HepG2 (cell line): ENCODE results near the gene ARMH3. TPM values are rescaled to one million over a fixed set of nuclear protein-coding genes. Genes with fewer than 3 reads are reported as not detected.

ENCODE experiments used
- ATAC-seq: fragments of 200-7000 bp; cut with Tn5 transposase; 3 replicates; pipeline ENCODE4 v1.9.1; 2020; ENCODE audit warnings: mild to moderate bottlenecking, moderate library complexity
- BruUV-seq: library from RNA; stranded (reverse); fragments of 400-500 nt; replicated peaks from 2 replicates; lab custom pipeline; 2021; lab: Mats Ljungman, UMichigan
- CTCF ChIA-PET: fragments of 300-600 bp; formaldehyde crosslinking; extraction: SDS; loops from one replicate; lab custom pipeline; 2021; ENCODE audit warnings: low total read pairs, inconsistent platforms, low intra/inter-chr PET ratio; lab: Yijun Ruan, JAX
- POLR2A ChIA-PET: fragments of 350-600 bp; sonication (Branson Sonifier 250); formaldehyde crosslinking; loops from one replicate; lab custom pipeline; 2020; ENCODE audit warnings: antibody characterized with exemption, inconsistent platforms; lab: Yijun Ruan, JAX
- DNase-seq: peaks from one replicate; pipeline ENCODE4 v3.0.0-alpha.2; 2015; ENCODE audit warnings: low spot score
- FAIRE-seq: peaks from 3 replicates; lab custom pipeline; 2011; peaks lifted over from hg19 to GRCh38; lab: Jason Lieb, UNC
- H2AFZ ChIP-seq: one replicate; pipeline ENCODE4 v1.6.1; 2011; ENCODE audit warnings: low read length, inconsistent platforms
- H3K27ac ChIP-seq: fragments of 300-600 bp; 3 replicates; pipeline ENCODE4 v1.8.0; 2011; ENCODE audit warnings: mixed run types, mild to moderate bottlenecking, mixed read lengths, low read length, inconsistent platforms; ENCODE audit not compliant: insufficient read depth; ENCODE audit errors: extremely low read length
- H3K27me3 ChIP-seq, 2 experiments: fragments of 200-600 bp in 1 of 2; 2 replicates in 1 of 2; 3 replicates in 1 of 2; pipeline versions ENCODE4 v1.6.0 to v1.8.0; 2011; ENCODE audit warnings: low read length in 2 of 2, mild to moderate bottlenecking in 2 of 2, moderate library complexity in 2 of 2, inconsistent platforms in 1 of 2; ENCODE audit not compliant: insufficient read depth in 2 of 2, control insufficient read depth in 1 of 2
- H3K36me3 ChIP-seq, 2 experiments: fragments of 200-600 bp in 1 of 2; replicated peaks in 1 of 2; 2 replicates in 1 of 2; 3 replicates in 1 of 2; pipeline versions ENCODE4 v1.5.1 to v1.8.0; 2011; ENCODE audit warnings: low read length in 2 of 2, inconsistent platforms in 1 of 2; ENCODE audit not compliant: insufficient read depth in 2 of 2, control insufficient read depth in 1 of 2
- H3K4me1 ChIP-seq: 2 replicates; pipeline ENCODE4 v1.5.1; 2012; ENCODE audit warnings: low read length, inconsistent platforms; ENCODE audit not compliant: insufficient read depth
- H3K4me2 ChIP-seq: 2 replicates; pipeline ENCODE4 v1.6.0; 2011; ENCODE audit warnings: low read depth, low read length, inconsistent platforms
- H3K4me3 ChIP-seq, 3 experiments: fragments of 200-600 bp in 1 of 3; sonication (generic), shearing (Covaris generic) in 1 of 3; replicated peaks in 1 of 3; 2 replicates each; pipeline ENCODE4 v1.5.1; 2011 to 2016; ENCODE audit warnings: low read length in 3 of 3, inconsistent platforms in 2 of 3, low read depth in 2 of 3, mild to moderate bottlenecking in 2 of 3, control low read depth in 1 of 3, mixed read lengths in 1 of 3; ENCODE audit not compliant: insufficient read depth in 1 of 3
- H3K79me2 ChIP-seq: one replicate; pipeline ENCODE4 v1.6.1; 2011; ENCODE audit warnings: low read length, inconsistent platforms; ENCODE audit not compliant: insufficient read depth
- H3K9ac ChIP-seq: 2 replicates; pipeline ENCODE4 v1.6.0; 2011; ENCODE audit warnings: mild to moderate bottlenecking, low read depth, low read length, inconsistent platforms; ENCODE audit not compliant: insufficient read depth
- H3K9me3 ChIP-seq: 2 replicates; pipeline ENCODE4 v1.5.1; 2012; ENCODE audit warnings: mild to moderate bottlenecking, low read length
- H4K20me1 ChIP-seq: 2 replicates; pipeline ENCODE4 v1.6.0; 2011; ENCODE audit warnings: inconsistent platforms, mild to moderate bottlenecking, low read length, moderate library complexity; ENCODE audit not compliant: insufficient read depth
- DPF2 ChIP-seq: sonication (generic); formaldehyde crosslinking; IDR thresholded peaks from 2 replicates; pipeline ENCODE4 v1.4.0; 2020; ENCODE audit warnings: mild to moderate bottlenecking, low read depth, missing genetic modification reagents, borderline replicate concordance
- KMT2A ChIP-seq: sonication (generic); formaldehyde crosslinking; IDR thresholded peaks from 2 replicates; pipeline ENCODE4 v1.4.0; 2020; ENCODE audit warnings: missing genetic modification reagents
- NFIB ChIP-seq: sonication (generic); formaldehyde crosslinking; IDR thresholded peaks from 2 replicates; pipeline ENCODE4 v1.9.0; 2021; ENCODE audit warnings: missing genetic modification reagents, mild to moderate bottlenecking, borderline replicate concordance
- RARG ChIP-seq: sonication (generic); formaldehyde crosslinking; IDR thresholded peaks from 2 replicates; pipeline ENCODE4 v1.4.0; 2020; ENCODE audit warnings: low read depth, mild to moderate bottlenecking, missing genetic modification reagents
- REL ChIP-seq: sonication (generic); formaldehyde crosslinking; conservative IDR thresholded peaks from 2 replicates; pipeline ENCODE4 v1.8.0; 2022; ENCODE audit warnings: mild to moderate bottlenecking, missing genetic modification reagents, moderate library complexity
- RFXAP ChIP-seq: sonication (generic); formaldehyde crosslinking; IDR thresholded peaks from 2 replicates; pipeline ENCODE4 v1.4.0; 2020; ENCODE audit warnings: missing genetic modification reagents, borderline replicate concordance
- XBP1 ChIP-seq: sonication (generic); formaldehyde crosslinking; IDR thresholded peaks from 2 replicates; pipeline ENCODE4 v1.5.0; 2020; ENCODE audit warnings: missing genetic modification reagents
- ZNF746 ChIP-seq: sonication (generic); formaldehyde crosslinking; IDR thresholded peaks from 2 replicates; pipeline ENCODE4 v1.8.0; 2022; ENCODE audit warnings: mild to moderate bottlenecking, missing genetic modification reagents
- whole genome bisulfite sequencing: methylation state at CpG from one replicate; pipeline ENCODE4 v1.1.6; 2017; ENCODE audit warnings: low lambda C conversion rate; 5-methylcytosine and 5-hydroxymethylcytosine counted together
- in situ Hi-C: cut with HindIII; loops from 2 replicates; pipeline ENCODE4 v1.10.0; 2017; ENCODE audit warnings: low pct_unique_long_range_greater_than_20kb; ENCODE audit not compliant: extremely low pct_ligation_motif_present
- intact Hi-C: fragments of 100-400 bp; cut with micrococcal nuclease; formaldehyde crosslinking; loops from one replicate; pipeline ENCODE4 v1.10.0; 2022; ENCODE audit not compliant: unreplicated experiment
- polyA plus RNA-seq, 8 experiments: library from polyadenylated mRNA; depleted of rRNA in 3 of 8; stranded (reverse) in 7 of 8; unstranded in 1 of 8; fragments of >200 nt; fragmentation: Illumina TruSeq in 4 of 8; extraction: Trizol in 4 of 8; gene quantifications; 2 replicates each; pipeline versions ENCODE4 v1.2.1 to v1.2.3, GENCODE V29; 2011 to 2016; ENCODE audit warnings: low read depth in 4 of 8, missing spikeins in 1 of 8, mixed read lengths in 1 of 8; ENCODE audit not compliant: insufficient read depth in 1 of 8
- total RNA-seq, 5 experiments: library from RNA; depleted of rRNA; stranded (reverse); fragments of >200 nt; fragmentation: Illumina TruSeq; extraction: Trizol; gene quantifications; 2 replicates each; pipeline ENCODE4 v1.2.3, GENCODE V29; 2016; ENCODE audit warnings: low read depth in 1 of 5
- TF ChIP-seq, protein P1 (sequence below): sonication (generic); formaldehyde crosslinking; IDR thresholded peaks from 2 replicates; pipeline ENCODE4 v1.4.0; 2020; ENCODE audit warnings: missing genetic modification reagents, borderline replicate concordance
- TF ChIP-seq, protein P2 (sequence below): sonication (generic); formaldehyde crosslinking; IDR thresholded peaks from 2 replicates; pipeline ENCODE4 v1.9.0; 2021; ENCODE audit warnings: missing genetic modification reagents, borderline replicate concordance

Gene ARMH3
- total and polyA plus RNA-seq, 2 of the 13 experiments (the other 11 are each of a cell fraction or from before 2014, with no cell fraction given): 8.4 to 16.9 TPM

DNA sequence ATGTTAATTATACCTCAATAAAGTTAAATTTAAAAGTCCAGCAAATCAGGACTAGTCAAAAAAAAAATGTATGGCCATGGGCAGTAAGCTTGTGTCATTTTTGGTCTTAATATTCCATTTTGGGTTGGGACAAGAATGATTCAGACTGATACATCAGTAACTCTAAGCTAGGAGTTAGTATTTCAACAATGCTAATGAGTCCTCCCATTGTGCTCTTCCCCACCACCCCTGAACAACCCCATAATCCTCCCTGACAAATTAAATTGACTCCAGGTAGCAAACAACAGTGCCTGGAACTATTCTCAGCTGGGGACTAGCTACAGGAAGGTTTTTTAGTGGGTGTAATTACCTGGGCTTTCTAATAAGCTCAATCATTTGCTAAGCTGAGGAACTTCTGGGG is 181.7 kb downstream of the ARMH3 start (continued):
- TF ChIP-seq, protein P1, sequence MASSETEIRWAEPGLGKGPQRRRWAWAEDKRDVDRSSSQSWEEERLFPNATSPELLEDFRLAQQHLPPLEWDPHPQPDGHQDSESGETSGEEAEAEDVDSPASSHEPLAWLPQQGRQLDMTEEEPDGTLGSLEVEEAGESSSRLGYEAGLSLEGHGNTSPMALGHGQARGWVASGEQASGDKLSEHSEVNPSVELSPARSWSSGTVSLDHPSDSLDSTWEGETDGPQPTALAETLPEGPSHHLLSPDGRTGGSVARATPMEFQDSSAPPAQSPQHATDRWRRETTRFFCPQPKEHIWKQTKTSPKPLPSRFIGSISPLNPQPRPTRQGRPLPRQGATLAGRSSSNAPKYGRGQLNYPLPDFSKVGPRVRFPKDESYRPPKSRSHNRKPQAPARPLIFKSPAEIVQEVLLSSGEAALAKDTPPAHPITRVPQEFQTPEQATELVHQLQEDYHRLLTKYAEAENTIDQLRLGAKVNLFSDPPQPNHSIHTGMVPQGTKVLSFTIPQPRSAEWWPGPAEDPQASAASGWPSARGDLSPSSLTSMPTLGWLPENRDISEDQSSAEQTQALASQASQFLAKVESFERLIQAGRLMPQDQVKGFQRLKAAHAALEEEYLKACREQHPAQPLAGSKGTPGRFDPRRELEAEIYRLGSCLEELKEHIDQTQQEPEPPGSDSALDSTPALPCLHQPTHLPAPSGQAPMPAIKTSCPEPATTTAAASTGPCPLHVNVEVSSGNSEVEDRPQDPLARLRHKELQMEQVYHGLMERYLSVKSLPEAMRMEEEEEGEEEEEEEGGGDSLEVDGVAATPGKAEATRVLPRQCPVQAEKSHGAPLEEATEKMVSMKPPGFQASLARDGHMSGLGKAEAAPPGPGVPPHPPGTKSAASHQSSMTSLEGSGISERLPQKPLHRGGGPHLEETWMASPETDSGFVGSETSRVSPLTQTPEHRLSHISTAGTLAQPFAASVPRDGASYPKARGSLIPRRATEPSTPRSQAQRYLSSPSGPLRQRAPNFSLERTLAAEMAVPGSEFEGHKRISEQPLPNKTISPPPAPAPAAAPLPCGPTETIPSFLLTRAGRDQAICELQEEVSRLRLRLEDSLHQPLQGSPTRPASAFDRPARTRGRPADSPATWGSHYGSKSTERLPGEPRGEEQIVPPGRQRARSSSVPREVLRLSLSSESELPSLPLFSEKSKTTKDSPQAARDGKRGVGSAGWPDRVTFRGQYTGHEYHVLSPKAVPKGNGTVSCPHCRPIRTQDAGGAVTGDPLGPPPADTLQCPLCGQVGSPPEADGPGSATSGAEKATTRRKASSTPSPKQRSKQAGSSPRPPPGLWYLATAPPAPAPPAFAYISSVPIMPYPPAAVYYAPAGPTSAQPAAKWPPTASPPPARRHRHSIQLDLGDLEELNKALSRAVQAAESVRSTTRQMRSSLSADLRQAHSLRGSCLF (CRISPR knock-in tag): no peak
- TF ChIP-seq RARG (CRISPR knock-in tag): no peak

DNA sequence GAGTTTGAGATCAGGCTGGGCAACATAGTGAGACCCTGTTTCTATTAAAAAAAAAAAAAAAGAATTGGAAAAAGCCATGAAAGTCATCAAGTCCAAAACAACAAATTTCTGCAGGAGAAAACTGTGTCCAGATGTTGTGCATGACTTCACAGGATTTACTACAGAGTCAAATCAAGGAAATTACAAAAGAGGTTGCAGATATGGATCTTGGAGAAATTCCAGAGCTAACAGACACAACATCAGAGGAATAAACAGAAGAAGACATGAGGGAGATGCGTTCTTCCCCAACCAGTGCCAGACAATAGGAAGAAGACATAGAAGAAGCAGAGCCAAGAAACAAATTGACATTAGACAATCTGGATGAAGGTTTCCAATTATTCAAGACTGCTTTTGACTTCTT is 188.0 kb downstream of the ARMH3 start:
- H2AFZ ChIP-seq: no peak overlapping the region
- no peak overlapping the region for H3K9ac ChIP-seq
- no peak for FAIRE-seq
- POLR2A ChIA-PET: no interaction called here
- 96% methylated on average over 1 of the region's 1 CpG for WGBS
- H3K9me3 ChIP-seq: no peaks in the 10 kb centered on the region
- no peak for TF ChIP-seq REL (CRISPR knock-in tag)
- TF ChIP-seq, protein P2, sequence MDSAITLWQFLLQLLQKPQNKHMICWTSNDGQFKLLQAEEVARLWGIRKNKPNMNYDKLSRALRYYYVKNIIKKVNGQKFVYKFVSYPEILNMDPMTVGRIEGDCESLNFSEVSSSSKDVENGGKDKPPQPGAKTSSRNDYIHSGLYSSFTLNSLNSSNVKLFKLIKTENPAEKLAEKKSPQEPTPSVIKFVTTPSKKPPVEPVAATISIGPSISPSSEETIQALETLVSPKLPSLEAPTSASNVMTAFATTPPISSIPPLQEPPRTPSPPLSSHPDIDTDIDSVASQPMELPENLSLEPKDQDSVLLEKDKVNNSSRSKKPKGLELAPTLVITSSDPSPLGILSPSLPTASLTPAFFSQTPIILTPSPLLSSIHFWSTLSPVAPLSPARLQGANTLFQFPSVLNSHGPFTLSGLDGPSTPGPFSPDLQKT: no peak
- no peak for TF ChIP-seq NFIB
- TF ChIP-seq XBP1 (CRISPR knock-in tag): no peak
- TF ChIP-seq ZNF746 (CRISPR knock-in tag): no peak
- TF ChIP-seq RFXAP (CRISPR knock-in tag): no peak
- TF ChIP-seq KMT2A (CRISPR knock-in tag): no peak
- no peak for TF ChIP-seq DPF2 (CRISPR knock-in tag)
- TF ChIP-seq, all 625 proteins: peak for 0
- in situ Hi-C loops (no loop called here), intact Hi-C loops (no loop called here)
- Histone ChIP-seq H3K4me1 (no peaks in the 10 kb centered on the region), H3K4me3 (no peak overlapping the region), H4K20me1 (no peaks in the 10 kb centered on the region), H3K4me2 (no peak overlapping the region), H3K79me2 (no peaks in the 10 kb centered on the region), H3K27me3 (no peaks in the 10 kb centered on the region; a peak in 1 of 5 replicates), H3K36me3 (no peaks in the 10 kb centered on the region; a peak in 1 of 5 replicates), H3K27ac (no peak overlapping the region)
- ATAC-seq: no peak
- CTCF ChIA-PET: no interaction called here
- no peak for DNase-seq
- no TSS peak for BruUV-seq
